K562 (cell line): ENCODE measurements around the gene PNPO. TPM values are rescaled to one million over a fixed set of nuclear protein-coding genes. Genes with fewer than 3 reads are reported as not detected.

ENCODE experiments used
- CEBPB ChIP-seq: fragments of 450-650 bp; IDR thresholded peaks from 2 replicates; pipeline ENCODE4 v1.6.1; 2016; ENCODE audit warnings: missing genetic modification characterization, missing compliant biosample characterization
- POLR2AphosphoS2 ChIP-seq: IDR thresholded peaks from 2 replicates; pipeline ENCODE4 v1.6.1; 2012; ENCODE audit warnings: low read length, improper control_type of control experiment
- PURB ChIP-seq: sonication (generic); formaldehyde crosslinking; IDR thresholded peaks from 2 replicates; pipeline ENCODE4 v1.9.0; 2021; ENCODE audit warnings: low read depth, mild to moderate bottlenecking, missing genetic modification reagents
- ZNF318 ChIP-seq, 2 experiments: fragments of 450-650 bp; IDR thresholded peaks; 2 replicates each; pipeline ENCODE4 v1.6.1; 2016; ENCODE audit warnings: mild to moderate bottlenecking in 2 of 2, borderline replicate concordance in 1 of 2, low read depth in 1 of 2, moderate library complexity in 1 of 2
- ZNF584 ChIP-seq: fragments of 200-800 bp; sonication (Bioruptor generic); IDR thresholded peaks from 2 replicates; pipeline ENCODE4 v1.6.1; 2016; ENCODE audit warnings: low read depth, mild to moderate bottlenecking, missing genetic modification characterization, missing compliant biosample characterization
- ZZZ3 ChIP-seq: fragments of 450-650 bp; IDR thresholded peaks from 2 replicates; pipeline ENCODE4 v1.6.1; 2016; ENCODE audit warnings: antibody characterized with exemption, mild to moderate bottlenecking, moderate library complexity
- polyA plus RNA-seq, 8 experiments: library from polyadenylated mRNA; depleted of rRNA in 4 of 8; stranded (reverse) in 5 of 8; unstranded in 3 of 8; fragments of >200 nt; fragmentation: Nextera tagmentation in 2 of 8; fragmentation: Illumina TruSeq in 1 of 8; extraction: Ambion mirVana in 2 of 8; extraction: Trizol in 1 of 8; gene quantifications; 2 replicates each; pipeline versions ENCODE4 v1.2.1 to v1.2.3, GENCODE V29; 2011 to 2014; ENCODE audit warnings: inconsistent platforms in 1 of 8, missing spikeins in 1 of 8
- total RNA-seq, 7 experiments: library from RNA; depleted of rRNA in 6 of 7; stranded (reverse); fragments of >200 nt in 6 of 7; fragmentation: Illumina TruSeq in 2 of 7; extraction: Trizol in 2 of 7; gene quantifications; 2 replicates each; pipeline versions ENCODE4 v1.2.1 to v1.2.3, GENCODE V29; 2011 to 2021; ENCODE audit warnings: low replicate concordance in 1 of 7

Gene PNPO
- total and polyA plus RNA-seq, 9 of the 15 experiments (the other 6 are each of a cell fraction or from before 2014, with no cell fraction given): 16.6 to 39.0 (median 27.4) TPM

DNA sequence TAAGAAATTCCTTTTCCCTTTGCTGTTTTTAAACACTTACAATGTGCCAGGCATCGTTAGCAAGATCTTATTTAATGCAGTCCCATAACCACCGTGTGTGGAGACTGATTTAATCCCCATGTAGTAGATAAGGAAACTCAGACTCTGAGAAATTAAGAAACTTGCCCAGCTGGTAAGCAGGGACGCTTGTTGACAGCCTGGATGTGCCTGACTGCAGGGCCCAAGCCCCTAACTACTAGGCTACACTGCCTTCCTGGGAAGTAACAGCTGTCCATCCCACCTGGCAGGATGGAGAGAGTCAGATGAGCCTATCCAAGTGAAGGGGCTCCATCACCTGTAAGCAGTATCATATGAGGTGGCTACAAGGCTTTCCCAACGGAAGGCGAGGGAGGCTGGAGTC lies 52.6 kb downstream of the PNPO start (continued):
- TF ChIP-seq ZZZ3 (no peak), POLR2AphosphoS2 (no peak), ZNF318 (IDR thresholded peaks at IDR 0.05; ENCODE audit: borderline replicate concordance in 1 of 2, low read depth in 1 of 2) (no peak), CEBPB (no peak), PURB (no peak), ZNF584 (CRISPR knock-in tag) (no peak)
- TF ChIP-seq, all 486 proteins: peak for 0
